ENCODE results near the gene METTL6.
"Not testable (repeated sequence)": the region's sequence is repeated elsewhere in the genome, so short reads cannot be mapped to it uniquely, and the experiment has no call there.

Gene METTL6

DNA sequence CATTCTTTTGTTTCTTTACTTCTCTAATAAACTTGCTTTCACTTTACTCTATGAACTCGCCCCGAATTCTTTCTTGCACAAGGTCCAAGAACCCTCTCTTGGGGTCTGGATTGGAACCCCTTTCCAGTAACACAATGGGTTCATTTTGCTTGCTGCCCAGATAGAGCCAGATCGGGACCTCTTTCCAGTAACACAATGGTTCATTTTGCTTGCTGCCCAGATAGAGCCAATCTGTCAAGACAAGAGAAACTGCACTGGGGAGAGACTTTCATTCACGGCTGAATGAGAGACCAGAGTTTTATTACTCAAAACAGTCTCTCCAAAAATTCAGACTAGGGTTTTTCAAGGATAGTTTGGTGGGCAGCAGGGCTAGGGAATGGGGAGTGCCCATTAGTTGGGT is 25.4 kb downstream of the METTL6 start:
- ATAC-seq: no peak

DNA sequence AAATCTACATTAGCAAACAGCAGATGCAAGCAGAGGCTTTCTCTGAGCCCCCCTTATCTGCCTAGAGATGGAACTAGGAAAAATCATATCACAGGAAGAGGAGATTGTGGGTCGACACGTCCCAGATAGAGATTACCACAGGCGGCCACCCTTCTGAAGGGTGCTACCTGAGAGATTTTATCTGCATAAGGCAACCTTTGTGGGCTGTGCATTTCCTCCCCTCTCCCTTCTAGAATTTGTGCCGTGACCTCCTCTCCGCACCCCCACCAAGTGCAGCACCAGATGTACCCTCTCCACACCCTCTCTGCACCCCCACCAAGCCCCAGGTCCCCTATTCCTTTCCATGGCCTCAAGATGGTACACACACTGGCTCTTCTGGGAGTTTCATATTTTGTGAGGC is 27.4 kb downstream of the METTL6 start:
- no peak for ATAC-seq

DNA sequence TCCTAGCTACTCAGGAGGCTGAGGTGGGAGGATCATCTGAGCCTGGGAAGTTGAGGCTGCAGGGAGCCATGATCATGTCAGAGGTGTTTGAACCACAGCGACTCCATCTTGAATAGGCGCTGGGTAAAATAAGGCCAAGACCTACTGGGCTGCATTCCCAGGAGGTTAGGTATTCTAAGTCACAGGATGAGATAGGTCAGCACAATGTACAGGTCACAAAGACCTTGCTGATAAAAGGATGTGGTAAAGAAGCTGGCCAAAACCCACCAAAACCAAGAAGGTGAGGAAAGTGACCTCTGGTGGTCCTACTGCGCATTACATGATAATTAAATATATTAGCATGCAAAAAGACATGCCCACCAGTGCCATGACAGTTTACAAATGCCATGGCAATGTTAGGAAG is 28.6 kb downstream of the METTL6 start:
- not testable (repeated sequence) for ATAC-seq

DNA sequence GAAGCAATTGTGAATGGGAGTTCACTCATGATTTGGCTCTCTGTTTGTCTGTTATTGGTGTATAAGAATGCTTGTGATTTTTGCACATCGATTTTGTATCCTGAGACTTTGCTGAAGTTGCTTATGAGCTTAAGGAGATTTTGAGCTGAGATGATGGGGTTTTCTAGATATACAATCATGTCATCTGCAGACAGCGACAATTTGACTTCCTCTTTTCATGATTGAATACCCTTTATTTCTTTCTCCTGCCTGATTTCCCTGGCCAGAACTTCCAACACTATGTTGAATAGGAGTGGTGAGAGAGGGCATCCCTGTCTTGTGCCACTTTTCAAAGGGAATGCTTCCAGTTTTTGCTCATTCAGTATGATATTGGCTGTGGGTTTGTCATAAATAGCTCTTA is 34.1 kb downstream of the METTL6 start:
- not testable (repeated sequence) for ATAC-seq

DNA sequence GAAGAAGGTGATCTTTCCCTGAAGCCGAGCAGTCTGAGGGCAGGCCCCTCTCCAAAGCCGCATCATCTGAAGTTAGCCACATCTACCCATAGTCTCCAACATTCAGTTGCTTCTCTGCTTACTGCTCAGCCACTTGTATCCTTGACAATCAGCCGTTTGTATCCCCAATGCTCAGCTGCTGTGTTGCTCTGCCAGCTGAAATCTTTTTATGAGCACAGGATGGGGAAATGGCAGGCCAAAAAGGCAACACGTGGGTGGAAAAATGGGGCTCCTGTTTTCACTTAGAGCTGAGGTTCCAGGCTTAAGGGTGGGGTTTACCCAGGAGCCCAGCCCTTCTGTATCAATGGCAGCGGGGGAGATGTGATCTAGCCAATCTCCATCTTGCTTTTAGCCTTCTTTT is 36.3 kb downstream of the METTL6 start:
- ATAC-seq: no peak

DNA sequence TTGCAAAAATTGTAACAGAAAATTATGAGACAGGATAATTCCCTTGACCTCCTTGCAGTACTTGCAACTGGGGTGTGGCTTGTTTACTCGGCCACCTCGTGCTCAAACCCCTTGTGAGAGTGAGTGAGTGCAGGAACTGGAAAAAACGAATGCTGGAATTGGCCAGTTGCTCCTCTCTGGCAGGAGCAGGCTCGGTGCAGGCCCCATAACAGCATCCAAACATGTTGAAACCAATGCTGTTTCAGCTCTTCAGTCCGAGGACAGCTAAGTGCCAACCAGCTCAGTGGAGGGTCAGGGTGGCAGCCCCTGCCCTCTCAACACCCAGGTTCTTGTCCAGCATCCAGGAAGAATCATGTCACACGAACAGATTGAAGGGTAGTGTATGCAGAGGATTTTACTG is 36.9 kb downstream of the METTL6 start:
- ATAC-seq: no peak

DNA sequence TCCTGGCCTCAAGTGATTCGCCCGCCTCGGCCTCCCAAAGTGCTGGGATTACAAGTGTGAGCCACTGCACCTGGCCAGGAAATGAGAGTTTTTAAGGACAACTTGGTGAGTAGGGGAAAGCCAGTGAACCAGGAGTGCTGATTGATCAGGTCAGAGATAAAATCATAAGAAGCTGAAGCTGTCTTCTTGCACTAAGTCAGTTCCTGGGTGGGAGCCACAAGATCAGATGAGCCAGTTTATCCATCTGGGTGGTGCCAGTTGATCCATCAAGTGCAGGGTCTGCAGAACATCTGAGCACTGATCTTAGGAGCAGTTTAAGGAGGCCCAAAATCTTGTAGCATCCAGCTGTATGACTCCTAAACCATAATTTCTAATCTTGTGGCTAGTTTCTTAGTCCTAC is 39.0 kb downstream of the METTL6 start:
- not testable (repeated sequence) for ATAC-seq

DNA sequence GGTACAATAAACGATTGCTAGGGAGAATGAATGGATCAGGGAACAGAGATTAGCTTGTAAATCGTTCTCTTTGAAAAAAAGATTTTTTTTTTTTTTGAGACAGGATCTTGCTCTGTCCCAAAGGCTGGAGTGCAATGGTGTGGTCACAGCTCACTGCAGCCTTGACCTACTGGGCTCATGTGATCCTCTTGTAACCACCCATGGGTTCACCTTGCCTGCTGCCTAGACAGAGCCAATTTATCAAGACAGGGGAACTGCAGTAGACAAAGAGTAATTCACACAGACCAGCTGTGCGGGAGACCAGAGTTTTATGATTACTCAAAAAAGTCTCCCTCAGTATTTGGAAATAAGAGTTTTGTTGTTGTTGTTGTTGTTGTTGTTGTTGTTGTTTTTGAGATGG is 39.6 kb downstream of the METTL6 start:
- ATAC-seq: no peak

DNA sequence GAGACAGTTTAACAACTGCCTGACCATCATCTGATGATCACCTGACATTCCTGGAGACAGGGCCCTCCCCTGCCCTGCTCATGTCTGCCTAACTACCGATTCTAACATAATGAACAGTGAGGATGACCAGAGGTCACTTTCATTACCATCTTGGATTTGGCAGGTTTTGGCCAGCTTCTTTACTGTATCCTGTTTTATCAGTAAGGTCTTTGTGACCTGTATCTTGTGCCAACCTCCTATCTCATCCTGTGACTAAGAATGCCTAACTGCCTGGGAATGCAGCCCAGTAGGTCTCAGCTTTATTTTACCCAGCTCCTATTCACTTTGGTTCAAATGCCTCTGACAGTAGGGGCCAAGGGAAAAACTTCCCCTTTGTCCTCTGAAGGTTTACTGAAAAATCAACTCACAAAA is 40.2 kb downstream of the METTL6 start:
- no peak for ATAC-seq

DNA sequence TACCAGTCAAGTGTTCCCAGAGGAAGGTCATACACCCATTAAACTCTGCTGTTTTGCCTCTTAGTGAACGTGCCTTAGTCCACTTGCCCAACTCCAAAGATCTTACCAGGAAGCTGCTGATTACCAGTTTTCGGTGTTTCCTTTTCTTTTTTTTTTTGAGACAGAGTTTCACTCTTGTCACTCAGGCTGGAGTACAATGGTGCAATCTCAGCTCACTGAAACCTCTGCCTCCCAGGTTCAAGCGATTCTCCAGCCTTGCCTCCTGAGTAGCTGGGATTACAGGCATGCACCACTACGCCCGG is 40.7 kb downstream of the METTL6 start:
- ATAC-seq: not testable (repeated sequence)

DNA sequence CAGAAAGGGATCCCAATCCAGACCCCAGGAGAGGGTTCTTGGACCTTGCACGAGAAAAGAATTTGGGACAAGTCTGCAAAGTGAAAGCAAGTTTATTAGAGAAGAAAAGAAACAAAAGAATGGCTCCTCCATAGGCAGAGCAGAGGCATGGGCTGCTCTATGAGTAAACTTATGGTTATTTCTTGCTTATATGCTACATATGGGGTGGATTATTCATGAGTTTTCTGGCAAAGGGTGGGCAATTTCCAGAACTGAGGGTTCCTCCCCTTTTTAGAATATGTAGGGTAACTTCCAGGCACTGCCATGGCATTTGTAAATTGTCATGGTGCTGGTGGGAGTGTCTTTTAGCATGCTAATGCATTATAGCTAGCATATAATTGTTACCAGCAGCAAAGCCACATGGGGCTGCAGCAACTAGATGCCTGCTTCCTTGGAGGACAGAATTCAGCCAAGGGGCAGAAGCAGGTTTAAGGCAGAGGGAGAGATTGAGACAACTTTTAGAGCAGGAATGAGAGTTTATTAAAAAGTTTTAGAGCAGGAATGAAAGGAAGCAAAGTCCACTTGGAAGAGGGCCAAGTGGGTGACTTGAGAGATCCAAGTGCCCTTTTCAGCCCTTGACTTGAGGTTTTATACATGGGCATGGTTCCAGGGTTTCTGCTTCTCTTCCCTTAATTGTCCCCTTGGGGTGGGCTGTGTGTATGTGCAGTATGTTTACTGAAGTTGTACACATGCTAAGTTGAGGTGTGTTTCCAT is 41.3 kb downstream of the METTL6 start:
- no peak for ATAC-seq

DNA sequence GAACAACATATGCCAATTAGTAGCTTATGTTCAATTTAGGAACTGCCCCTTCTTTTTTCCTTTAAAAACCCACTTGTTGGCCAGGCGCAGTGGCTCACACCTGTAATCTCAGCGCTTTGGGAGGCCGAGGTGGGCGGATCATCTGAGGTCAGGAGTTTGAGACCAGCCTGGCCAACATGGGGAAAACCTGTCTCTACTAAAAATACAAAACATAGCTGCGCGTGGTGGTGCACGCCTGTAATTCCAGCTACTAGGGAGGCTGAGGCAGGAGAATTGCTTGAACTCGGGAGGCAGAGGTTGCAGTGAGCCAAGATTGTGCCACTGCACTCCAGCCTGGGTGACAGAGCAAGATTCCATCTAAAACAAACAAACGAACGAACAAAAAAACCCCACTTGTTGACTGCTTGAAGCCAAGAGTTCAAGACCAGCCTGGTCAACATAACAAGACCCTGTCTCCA is 42.1 kb downstream of the METTL6 start:
- ATAC-seq: not testable (repeated sequence)

DNA sequence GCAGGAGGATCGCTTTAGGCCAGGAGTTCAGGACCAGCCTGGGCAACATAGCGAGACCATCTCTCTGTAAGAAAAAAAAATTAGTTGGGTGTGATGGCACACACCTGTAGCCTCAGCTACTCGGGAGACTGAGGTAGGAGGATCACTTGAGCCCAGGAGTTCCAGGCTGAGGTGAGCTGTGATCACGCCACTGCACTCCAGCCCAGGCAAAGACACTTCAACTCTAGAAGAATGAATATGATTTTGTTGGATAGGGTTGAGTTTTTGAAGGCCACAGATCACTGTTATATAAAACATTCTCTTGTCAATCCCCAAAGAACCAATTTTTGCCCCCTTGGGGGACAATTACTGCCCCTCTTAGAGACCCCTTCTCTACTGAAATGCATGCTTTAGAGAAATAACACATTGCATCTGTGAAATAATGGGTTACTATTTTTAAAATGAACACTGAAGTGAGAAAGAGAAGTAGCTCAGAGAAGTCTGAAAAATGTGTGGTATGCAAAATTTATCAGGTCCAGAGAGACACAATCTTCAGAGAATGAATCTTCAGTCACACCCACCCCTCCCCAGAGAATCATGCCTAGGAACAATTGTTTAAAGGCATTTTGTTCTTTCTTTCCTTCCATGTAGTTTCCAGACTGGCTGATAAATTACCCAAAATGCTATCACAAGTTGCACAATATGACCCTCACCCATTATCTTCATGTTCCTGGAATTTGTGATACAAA is 42.7 kb downstream of the METTL6 start:
- no peak for ATAC-seq

DNA sequence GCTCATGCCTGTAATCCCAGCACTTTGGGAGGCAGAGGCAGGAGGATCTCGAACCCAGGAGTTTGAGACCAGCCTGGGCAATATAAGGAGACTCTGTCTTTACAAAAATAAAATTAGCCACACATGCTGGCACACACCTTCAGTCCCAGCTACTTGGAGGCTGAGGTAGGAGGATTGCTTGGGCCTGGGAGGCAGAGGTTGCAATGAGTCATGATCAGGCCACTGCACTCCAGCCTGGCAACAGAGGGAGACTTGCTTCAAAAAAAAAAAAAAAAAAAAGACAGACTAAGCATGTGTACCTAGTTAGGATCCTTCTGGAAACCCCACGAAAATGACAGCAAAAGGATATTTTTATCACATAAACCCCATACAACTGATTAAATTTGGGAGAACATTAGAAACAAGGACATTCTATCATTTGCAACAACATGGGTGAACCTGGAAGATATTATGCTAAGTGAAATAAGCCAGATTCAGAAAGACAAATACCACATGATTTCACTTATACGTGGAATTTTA is 44.9 kb downstream of the METTL6 start:
- no peak for ATAC-seq

DNA sequence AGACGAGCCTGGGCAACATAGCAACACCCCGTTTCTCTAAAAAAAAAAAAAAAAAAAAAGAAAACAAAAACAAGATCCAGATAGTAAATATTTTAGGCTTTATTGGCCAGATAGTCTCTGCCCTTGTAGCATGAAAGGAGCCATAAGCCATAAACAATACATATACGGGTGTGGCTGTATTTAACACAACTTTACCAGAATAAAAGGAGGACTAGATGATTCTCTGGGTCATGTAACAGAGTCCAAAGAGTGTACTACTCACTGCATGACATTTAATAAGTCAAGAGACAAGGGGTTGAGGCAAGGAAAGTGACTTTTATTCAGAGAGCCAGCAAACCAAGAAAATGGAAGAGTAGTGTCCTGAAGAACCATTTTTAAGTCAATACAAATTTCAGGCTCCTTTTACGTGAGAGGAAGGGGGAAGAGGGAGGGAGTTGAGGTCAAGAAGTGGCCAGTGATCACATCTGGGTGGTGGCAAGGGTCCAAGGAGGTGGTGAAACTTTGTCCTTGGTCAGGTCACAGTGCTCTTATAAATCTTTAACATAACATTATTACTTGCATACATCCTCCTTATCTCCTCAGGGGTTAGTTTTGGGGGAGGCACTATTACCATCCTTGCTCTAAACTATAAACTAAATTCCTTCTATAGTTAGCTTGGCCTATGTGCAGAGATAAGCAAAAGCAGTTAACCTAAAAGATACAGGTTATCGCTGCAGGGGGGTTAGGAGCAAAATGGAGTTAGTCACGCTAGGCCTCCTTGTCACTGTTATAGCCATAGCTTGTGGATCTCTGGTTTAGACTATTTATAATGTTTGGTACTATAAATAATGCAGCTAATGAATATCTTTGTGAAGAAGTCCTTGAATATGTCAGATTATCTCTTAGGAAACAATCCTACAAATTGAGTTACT is 46.1 kb downstream of the METTL6 start:
- no peak for ATAC-seq

DNA sequence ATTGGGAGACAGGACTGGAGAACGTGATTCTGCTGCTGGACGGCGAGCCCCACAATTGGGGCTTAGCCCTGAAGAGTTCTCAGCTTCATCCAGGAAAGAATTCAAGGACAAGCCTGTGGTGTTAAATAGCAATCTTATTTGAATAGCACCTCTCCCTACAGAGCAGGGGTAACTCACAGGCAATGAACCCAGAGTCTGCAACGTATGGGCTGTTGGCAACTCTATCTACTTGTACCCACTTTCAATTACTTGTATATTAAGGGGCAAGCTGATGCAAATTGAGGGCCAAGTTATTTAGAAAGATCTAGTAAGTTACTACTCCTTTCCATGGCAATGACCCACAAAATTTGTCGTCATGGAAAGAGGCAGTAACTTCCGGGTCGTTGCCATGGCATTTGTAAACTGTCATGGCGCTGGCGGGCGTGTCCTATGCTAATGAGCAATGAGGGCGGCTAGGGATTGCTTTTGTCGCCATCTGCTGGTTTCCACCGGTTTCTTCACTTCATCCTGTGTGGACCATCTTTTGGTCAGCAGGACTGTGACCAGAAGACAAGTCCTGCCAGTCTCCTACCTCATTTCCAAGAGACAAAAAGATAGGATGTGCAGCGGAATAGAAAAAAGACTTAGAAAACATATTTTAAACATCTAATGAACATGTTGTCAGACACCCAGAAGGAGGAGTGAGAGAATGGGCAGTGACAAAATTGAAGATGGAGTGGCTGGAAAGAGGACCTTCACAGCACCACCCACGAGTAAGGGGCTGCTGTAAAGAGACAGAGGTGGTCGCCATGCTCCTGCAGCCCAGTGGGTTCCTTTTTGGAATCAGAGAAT is 49.2 kb downstream of the METTL6 start:
- ATAC-seq: peak; percentile 94 to 95

DNA sequence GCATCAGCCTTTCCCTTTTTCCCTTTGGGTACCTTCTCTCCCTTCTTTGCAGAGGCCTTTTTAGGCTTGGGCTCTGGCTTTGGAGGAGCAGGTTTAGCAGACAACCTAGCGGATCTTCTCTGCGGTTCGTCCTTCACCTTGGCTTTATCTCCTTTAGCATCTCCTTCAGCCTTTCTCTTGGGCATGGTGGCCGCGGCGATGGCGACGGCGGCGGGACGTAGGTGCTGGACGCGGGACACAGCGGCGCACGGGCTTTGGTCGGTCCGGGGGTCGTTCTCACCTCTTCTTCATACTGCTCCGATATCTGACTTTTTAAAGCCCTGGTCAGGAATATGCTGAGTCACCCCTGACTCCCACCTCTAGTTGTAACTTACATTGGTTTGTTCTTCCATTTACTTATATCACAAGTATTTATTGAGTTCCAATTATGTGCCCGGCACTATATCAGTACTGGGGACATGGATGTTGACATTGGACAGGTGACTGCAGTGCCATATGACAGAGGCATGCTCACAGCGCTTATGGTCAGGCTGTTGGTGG is 51.8 kb downstream of the METTL6 start:
- no peak for ATAC-seq

DNA sequence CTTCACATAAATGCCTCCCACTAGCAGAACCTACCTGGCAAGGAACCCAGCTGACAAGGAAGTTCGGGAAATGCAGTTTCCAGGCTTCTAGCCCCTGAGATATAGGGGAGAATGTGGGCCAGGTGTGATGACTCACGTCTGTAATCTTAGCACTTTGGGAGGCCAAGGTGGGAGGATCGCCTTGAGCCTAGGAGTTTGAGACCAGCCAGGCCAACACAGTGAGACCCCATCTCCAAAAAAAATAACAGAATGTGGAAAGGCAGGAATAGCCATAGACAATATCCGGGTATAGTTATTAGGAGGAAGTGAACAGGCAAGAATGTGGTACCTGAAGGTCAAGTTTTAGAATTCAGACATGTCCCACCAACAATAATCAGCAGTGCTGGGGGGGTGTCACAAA is 54.4 kb downstream of the METTL6 start:
- ATAC-seq: no peak

DNA sequence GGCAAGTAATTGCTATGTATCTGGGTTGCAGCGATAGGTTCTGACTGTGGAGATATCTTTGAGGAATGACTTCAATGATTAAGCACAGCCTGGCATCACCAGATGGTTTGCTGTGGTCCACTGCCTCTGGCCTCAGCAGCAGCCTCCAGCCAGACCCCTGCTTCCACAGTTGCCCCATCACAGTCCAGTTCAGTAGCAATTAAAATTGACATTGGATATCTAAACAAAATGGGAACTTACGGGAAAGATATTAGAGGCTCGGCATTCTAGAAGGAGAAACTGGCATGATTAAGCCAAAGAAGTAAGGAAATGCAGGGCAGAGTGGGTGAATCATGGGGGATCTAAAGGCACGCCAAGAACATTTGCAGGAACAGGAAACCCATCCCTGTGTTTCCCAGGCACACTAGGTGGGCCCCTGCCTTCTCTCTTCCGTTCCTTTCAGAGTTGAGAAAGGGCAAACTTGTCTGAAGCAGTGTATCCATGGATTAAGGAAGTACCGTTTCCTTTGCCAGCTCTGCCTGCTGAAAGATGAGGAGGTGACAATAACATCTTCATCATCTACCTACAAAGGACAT is 58.7 kb downstream of the METTL6 start:
- no peak for ATAC-seq

DNA sequence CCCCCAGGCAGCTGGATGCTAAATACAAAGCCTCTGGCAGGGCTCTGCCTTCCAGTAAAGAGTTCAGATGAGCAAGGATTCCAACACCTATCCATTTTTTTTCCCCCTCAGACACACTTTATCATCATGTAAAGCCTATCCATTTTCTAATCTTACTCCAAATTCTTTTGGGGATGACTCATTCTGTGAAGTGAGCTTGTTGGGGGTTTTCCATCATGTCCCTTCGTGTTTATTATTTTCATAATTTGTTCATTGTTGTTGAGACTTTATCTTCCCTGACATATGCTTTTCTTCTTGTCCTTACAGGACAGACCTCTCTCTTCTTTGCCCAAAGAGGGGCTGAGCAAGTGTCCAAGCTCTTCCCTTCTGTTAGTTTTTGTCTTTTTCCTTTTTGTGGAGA is 60.3 kb downstream of the METTL6 start:
- ATAC-seq: no peak

DNA sequence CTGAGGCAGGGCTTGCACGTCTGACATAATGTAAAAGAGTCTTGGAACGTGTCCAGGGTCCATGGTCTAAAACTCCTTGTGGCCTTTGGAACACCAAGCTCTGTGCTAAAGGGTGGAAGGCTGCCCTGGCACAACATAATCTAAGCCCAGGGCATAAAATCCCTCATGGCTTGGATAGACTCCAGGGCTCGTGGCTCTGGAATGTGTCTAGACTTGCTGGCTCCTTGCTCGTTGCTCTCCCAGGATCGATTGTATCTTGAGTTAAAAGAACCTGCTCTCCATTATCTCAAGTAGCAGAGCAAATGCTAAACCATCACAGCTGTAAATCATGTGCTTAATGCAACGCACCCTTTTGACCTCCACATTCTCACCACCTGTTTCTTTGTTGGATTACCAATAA is 63.3 kb downstream of the METTL6 start:
- ATAC-seq: not testable (repeated sequence)
